ENCODE data around the gene SCRN2.

Gene SCRN2

GRCh38 chr17:47871048-47871447, 30.0 kb upstream of the SCRN2 start:
- Histone ChIP-seq H3K27me3 (ENCODE audit: insufficient read depth, poor library complexity, severe bottlenecking) (peaks cover 9% of the 10 kb centered on the region), H3K4me3 (replicated peaks; ENCODE audit: insufficient read depth, low read length) (no peak overlapping the region), H3K27ac (replicated peaks) (no peak overlapping the region)
- DNase-seq (ENCODE audit: low read depth in 1 of 2, low spot score in 1 of 2) = no peak
- no peak for TF ChIP-seq REST (IDR thresholded peaks at IDR 0.05; ENCODE audit: insufficient replicate concordance, low read depth)
- TF ChIP-seq GABPA (IDR thresholded peaks at IDR 0.05; ENCODE audit: low read depth) = no peak
- TF ChIP-seq POLR2AphosphoS5 (IDR thresholded peaks at IDR 0.05; ENCODE audit: low read depth) = no peak
- TF ChIP-seq CTCF (IDR thresholded peaks at IDR 0.05; ENCODE audit: insufficient read depth, low read length) = no peak
- no peak for TF ChIP-seq SPI1 (IDR thresholded peaks at IDR 0.05; ENCODE audit: borderline replicate concordance, low read depth)

DNA sequence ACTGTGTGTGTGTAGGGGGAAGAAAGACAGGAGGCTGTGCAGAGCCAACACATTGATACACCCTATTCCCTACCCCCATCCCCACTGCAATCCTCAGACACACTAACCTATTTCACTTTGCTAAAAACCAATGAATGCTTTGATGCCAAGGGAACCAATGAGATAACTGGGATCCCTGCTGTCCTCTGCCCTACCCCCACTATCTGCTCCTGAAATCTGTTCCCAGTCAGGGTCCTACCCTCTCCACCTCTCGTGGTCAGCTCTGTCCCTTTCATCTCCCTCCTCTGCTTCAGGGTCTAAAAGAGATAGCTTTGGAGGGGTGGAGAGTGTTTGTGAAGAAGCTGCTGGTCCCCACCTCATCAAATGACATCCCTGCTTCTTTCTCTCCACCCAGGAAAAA, 29.0 kb upstream of the SCRN2 start:
- DNase-seq (ENCODE audit: low read depth in 1 of 2, low spot score in 1 of 2) = no peak
- peaks cover 13% of the 10 kb centered on the region for H3K27me3 ChIP-seq (ENCODE audit: insufficient read depth, poor library complexity, severe bottlenecking)
- no peak overlapping the region for H3K27ac ChIP-seq (replicated peaks)
- no peak overlapping the region for H3K4me3 ChIP-seq (replicated peaks; ENCODE audit: insufficient read depth, low read length)
- TF ChIP-seq POLR2AphosphoS5 (IDR thresholded peaks at IDR 0.05; ENCODE audit: low read depth) (no peak), REST (IDR thresholded peaks at IDR 0.05; ENCODE audit: insufficient replicate concordance, low read depth) (no peak), CTCF (IDR thresholded peaks at IDR 0.05; ENCODE audit: insufficient read depth, low read length) (no peak), GABPA (IDR thresholded peaks at IDR 0.05; ENCODE audit: low read depth) (no peak), SPI1 (IDR thresholded peaks at IDR 0.05; ENCODE audit: borderline replicate concordance, low read depth) (no peak)

GRCh38 chr17:47869114-47869513, 28.0 kb upstream of the SCRN2 start:
- no peak overlapping the region for H3K4me3 ChIP-seq (replicated peaks; ENCODE audit: insufficient read depth, low read length)
- no peak overlapping the region for H3K27ac ChIP-seq (replicated peaks)
- TF ChIP-seq CTCF (IDR thresholded peaks at IDR 0.05; ENCODE audit: insufficient read depth, low read length) (no peak), SPI1 (IDR thresholded peaks at IDR 0.05; ENCODE audit: borderline replicate concordance, low read depth) (no peak), GABPA (IDR thresholded peaks at IDR 0.05; ENCODE audit: low read depth) (no peak), POLR2AphosphoS5 (IDR thresholded peaks at IDR 0.05; ENCODE audit: low read depth) (no peak), REST (IDR thresholded peaks at IDR 0.05; ENCODE audit: insufficient replicate concordance, low read depth) (no peak)
- no peak for DNase-seq (ENCODE audit: low read depth in 1 of 2, low spot score in 1 of 2)
- H3K27me3 ChIP-seq (ENCODE audit: insufficient read depth, poor library complexity, severe bottlenecking) = peaks cover 14% of the 10 kb centered on the region

Data from HL-60 (cell line).